Measurements from ENCODE around the gene RIMBP3B. TPM values are rescaled to one million over a fixed set of nuclear protein-coding genes. Genes with fewer than 3 reads are reported as not detected.
"Not testable (repeated sequence)": the region's sequence is repeated elsewhere in the genome, so short reads cannot be mapped to it uniquely, and the experiment has no call there.

RIMBP3B gene
- polyA plus RNA-seq, 3 donors: not detected

DNA sequence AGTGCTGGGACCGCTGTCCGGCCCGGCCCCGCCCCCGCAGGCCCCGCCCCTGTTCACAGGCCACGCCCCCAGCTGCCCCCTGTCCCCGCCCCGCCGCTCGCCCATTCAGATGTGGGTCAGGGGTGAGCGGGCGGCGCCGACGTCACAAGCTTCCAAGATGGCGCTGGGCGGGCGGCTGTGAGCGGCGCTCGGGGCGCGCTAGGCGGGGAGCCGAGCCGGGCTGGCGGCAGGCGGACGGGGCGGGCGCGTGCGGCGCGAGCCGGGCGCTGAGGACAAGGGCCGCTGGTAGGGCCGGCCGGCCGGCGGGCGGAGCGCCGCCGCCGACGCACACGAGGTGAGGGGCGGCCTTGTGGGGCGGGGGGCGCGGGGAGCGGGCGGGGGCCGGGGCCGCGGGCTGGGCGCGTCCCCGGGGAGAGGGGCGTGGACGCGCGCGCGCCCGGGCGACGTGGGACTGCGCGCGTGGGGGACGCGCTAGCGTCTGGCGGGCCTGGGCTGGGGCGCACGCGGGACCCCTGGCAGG lies 33.7 kb downstream of the RIMBP3B start, which contains the start of gene HIC2:
Gene HIC2, plus strand, starts transcription at position 145 of the 520 bp plus-strand sequence. CDS start 25,461 bp downstream, outside the sequence.
- not testable (repeated sequence) for DNase-seq (ENCODE audit: low read depth in 3 of 3, low spot score in 2 of 3)

DNA sequence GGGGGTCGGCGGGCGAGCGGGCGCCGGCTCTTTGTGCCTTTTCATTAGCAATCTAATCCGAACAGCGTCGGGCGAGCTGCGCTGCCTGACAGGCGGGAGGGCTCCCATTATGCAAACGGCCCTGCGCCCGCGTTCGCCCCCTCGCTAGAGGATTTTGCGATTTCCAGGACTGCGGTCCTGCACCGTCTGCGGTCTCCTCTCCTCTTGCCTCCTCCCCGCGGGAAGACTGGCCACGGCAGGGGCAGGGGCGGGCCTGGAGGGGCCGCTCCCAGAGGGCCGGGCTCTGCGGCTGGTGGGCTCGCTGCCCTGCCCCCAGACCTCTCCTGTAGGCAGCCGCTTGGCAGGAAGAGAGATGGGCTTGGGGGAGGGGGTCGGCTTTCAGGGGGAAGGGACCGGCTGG lies 34.3 kb downstream of the RIMBP3B start:
- DNase-seq (ENCODE audit: low read depth in 3 of 3, low spot score in 2 of 3): not testable (repeated sequence)

DNA sequence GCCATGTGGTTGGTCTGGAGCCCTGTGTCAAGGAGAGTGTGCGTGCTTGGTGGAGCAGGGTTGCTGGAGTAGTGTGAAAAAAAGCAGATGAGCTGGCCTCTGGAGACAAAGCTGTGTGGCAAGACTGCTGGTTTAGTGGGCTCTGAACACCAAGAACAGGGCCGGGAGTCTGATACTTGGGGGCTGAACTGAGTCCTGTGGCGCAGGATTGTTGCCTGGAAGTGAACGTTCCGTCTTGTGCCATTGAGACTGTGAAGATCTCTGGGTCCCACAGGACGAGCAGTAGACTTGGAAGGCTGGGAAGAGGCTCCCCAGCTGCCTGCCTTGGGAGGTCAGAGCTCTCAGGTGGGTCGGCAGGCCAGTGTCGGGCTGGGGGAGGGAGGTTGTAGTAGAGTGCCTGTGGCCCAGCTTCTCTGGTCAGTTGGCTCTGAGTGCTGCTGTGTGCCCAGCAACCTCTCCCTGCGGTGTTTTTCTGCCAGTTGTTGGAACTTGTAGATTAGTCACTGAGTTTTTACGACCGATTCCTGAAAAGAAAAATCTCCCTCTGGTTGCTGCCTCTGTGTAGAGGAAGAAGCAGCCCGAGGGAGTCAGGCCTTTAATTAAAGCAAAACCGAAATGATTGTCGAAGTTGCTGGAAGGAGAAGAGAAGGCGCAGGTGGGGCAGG lies 35.6 kb downstream of the RIMBP3B start:
- not testable (repeated sequence) for DNase-seq (ENCODE audit: low read depth in 3 of 3, low spot score in 2 of 3)

DNA sequence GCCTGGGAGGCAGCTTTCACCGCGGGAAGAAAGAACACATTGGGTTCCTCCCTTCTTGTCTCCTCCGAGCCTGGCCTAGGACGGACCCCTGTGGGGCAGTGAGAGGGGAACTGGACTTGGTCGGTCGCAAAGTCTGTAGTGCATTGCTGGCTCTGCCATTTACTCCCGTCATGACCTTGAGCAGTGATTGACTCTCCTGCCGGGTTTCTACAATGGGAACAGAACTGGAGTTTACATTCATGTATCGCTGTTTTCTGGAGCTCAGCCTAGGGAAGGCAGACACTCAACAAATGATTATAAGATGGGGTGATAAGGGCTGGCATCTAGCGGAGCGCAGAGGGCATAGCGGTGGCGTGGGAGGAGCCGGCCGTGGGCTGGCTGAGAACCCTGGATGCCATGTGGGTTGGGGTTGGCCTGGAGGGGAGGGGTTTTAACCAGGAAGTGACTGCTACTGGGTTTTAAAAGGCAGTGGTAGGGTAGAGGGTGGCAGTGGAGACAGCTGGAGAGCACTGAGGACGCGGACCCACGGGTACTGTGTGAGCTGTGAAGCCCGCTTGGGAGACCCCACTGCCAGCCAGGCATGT lies 36.7 kb downstream of the RIMBP3B start:
- DNase-seq (ENCODE audit: low read depth in 3 of 3, low spot score in 2 of 3): not testable (repeated sequence)

DNA sequence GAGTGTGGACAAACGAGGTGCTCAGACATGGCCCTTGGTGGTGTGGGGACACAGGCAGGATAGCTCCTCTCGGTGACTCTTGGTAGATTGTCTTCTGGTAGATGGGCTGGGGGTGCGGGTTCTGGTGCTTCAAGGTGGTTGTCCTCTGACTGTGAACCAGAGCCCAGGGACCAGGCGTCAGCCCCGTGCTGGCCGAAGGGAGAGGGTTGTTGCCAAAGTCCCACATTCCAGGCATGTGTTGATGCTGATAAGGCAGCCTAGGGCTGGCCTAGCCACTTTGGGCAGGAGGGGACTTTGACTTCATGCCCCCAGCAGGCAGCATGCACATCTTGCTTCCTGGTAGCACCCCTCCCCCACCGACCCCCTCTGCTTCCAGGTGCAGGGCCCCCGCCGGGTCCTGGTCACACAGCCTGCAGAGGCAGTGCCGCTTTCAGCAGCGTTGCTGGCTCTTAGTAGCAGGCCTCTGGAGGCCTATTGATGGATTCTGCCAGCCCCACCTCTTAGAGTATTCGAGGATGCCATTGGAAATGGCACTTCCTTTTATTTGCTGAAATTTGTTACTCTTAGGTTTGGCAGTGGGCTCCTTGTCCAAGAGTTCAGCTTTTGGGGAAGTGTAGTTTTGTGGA lies 40.6 kb downstream of the RIMBP3B start:
- not testable (repeated sequence) for DNase-seq (ENCODE audit: low read depth in 3 of 3, low spot score in 2 of 3)

DNA sequence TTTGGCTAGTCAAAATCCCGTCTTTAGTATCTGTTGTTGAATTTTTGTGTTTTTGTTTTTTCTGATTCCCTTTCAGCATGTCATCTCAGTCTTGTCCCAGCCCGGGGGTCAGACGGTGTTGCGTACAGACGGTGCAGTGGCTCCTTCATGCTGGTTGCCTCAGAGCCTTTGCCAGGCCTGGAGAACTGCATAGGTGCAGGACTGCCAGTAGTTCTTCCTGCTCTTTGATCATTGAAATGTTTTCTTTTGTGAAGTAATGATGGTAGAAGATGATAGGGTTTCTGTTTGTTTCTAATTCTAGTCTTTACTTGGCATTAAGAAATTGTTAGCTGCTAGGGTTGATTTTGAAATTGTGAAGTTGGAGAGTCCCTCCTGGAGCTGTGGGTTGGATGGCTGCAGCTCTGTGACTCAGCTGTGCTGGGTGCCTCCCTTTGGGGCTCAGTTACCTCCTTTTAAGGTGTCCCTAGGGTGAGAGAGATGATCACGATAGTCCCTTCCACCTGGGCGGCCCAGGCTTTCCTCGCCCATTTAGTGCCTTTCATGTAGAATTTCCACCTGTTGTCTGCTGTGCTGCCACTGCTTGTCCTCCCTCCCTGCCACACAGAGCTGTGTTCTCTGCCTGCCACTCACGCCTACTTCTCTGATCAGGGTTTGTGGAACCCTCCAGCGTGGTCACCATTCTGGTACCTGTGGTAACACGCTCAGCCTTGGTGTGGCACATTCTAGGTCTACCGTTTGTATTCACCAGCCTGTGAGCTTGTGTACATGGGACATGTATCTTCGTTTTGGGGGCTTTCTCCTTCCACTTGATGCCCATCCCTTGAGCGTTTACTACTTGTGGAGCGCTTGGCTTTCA lies 51.1 kb downstream of the RIMBP3B start:
- not testable (repeated sequence) for DNase-seq (ENCODE audit: low read depth in 3 of 3, low spot score in 2 of 3)

DNA sequence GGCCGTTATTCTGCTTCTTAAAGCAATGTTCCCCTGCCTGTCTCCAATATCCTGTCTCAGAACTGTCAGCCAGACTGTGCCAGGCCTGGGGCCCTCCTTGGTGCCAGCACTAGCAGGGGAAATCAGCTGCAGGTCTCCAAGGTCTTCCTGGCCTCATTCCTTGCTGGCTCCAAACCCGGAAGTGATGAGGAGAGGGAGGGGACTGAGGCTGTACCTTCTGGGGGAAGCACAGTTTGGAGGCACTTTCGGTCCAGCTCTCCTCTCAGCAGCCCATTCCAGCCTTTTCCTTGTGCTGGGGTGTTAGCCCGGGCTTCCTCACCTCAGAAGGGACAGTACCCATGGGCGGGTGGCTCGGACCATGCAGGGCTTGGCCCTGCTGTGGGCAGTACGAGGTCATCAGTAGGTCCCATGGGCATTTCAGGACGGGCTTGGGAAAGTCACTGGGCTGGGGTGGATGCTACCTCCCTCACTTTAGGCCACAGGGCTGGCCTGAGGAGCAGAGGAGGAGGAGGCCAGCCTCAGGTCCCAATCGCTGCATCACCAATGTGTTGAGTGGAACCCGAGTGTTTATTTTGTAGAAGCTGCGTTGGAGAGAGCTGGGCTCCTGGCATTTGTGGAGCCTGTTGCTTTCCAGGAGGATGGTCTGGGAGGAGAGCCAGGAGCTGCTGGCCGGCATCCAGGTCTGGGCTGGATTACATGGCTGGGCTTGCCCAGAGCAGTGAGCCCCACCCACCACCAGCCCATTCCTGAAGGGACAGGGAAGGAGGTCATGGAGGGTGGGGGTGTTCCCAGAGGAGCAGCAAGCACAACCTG lies 52.7 kb downstream of the RIMBP3B start:
- not testable (repeated sequence) for DNase-seq (ENCODE audit: low read depth in 3 of 3, low spot score in 2 of 3)

DNA sequence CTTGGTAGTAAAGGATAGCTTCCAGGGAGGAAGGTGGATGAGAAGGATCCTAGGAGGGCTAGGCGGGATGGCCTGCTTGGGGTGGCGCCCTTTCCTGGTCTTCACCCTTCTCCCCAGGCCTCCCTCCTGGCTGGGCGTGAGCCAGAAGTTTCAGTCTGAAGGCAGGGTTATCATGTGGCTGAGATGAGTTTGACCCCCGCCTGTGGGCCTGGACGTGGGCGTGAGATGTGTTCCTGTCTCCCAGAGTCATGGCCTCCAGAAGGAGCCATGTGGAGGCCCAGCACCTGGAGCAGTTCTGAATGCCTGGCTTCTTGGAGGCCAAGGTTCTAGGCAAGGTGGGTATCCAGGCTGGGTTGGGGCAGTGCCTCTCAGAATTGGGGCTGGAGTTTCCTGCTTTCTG lies 54.5 kb downstream of the RIMBP3B start:
- DNase-seq (ENCODE audit: low read depth in 3 of 3, low spot score in 2 of 3): not testable (repeated sequence)

Other genes starting within 250 kb of the RIMBP3B start
- gene HIC2, start 33.6 kb downstream of the RIMBP3B start, polyA plus RNA-seq (ENCODE audit: insufficient read length in 3 of 3): 1 to 10 TPM; 8.0 to 9.1 (median 8.1) TPM
- 1 to 10 TPM in 1 of 3 donors, under 1 TPM in 2; 0.79 to 1.2 (median 0.98) TPM for gene TMEM191C, start 83.6 kb downstream of the RIMBP3B start, polyA plus RNA-seq (ENCODE audit: insufficient read length in 3 of 3)
- gene RIMBP3C, start 167.7 kb downstream of the RIMBP3B start, polyA plus RNA-seq (ENCODE audit: insufficient read length in 3 of 3): under 1 TPM; 0.40 to 0.50 (median 0.40) TPM
- gene UBE2L3, start 184.0 kb downstream of the RIMBP3B start, polyA plus RNA-seq (ENCODE audit: insufficient read length in 3 of 3): 10 to 100 TPM; 52.8 to 59.3 (median 57.9) TPM
- 10 to 100 TPM in 1 of 3 donors, 1 to 10 TPM in 2; 8.7 to 11.0 (median 9.3) TPM for gene YDJC, start 246.3 kb downstream of the RIMBP3B start, polyA plus RNA-seq (ENCODE audit: insufficient read length in 3 of 3)
- under 1 TPM; 0.14 to 0.22 (median 0.17) TPM for gene CCDC116, start 249.0 kb downstream of the RIMBP3B start, polyA plus RNA-seq (ENCODE audit: insufficient read length in 3 of 3)

All from right renal cortex interstitium (tissue), 3 donors.